ENCODE measurements around the gene RNASEH2A. TPM values are rescaled to one million over a fixed set of nuclear protein-coding genes. Genes with fewer than 3 reads are reported as not detected.

The RNASEH2A gene
- total and polyA plus RNA-seq, 4 experiments from 2014 or later: 10.5 to 23.5 (median 14.7) TPM

GRCh38 chr19:12767150-12767549 lies 39.2 kb upstream of the RNASEH2A start:
- Histone ChIP-seq H3K27ac (ENCODE audit: low read depth, low read length) (no peak overlapping the region), H3K27me3 (ENCODE audit: insufficient read depth, low read length) (no peaks in the 10 kb centered on the region), H3K4me1 (ENCODE audit: insufficient read depth, low read length) (no peaks in the 10 kb centered on the region), H3K36me3 (ENCODE audit: insufficient read depth, low read length) (no peaks in the 10 kb centered on the region), H3K9me3 (ENCODE audit: control insufficient read depth in 1 of 2, low read length in 2 of 2) (no peaks in the 10 kb centered on the region), H3K4me3 (ENCODE audit: low read length in 2 of 2) (no peak overlapping the region)
- no peak overlapping the region for H3K27ac Mint-ChIP-seq
- DNase-seq: no peak
- intact Hi-C loops (cut with micrococcal nuclease): no loop called here
- H3K9me3 Mint-ChIP-seq: peaks cover 0 to 2% (median 0%) of the 10 kb centered on the region in 8 donors
- peaks cover 0 to 5% of the 10 kb centered on the region in 2 donors for H3K36me3 Mint-ChIP-seq
- POLR2A ChIA-PET (ENCODE audit: partially characterized antibody): interaction anchor here (0.6 to 3.6 kb wide), 3 partner anchors 11 to 511 kb away, joined by 3 to 30 read pairs (median 11); no protein-coding TSS in a partner anchor
- peaks cover 4 to 14% (median 5%) of the 10 kb centered on the region in 4 donors for H3K4me1 Mint-ChIP-seq
- H3K27me3 Mint-ChIP-seq: no peaks in the 10 kb centered on the region
- CTCF ChIA-PET (ENCODE audit: partially characterized antibody): interaction anchor here (1.1 to 27.8 kb wide), 8 partner anchors 9 to 106 kb away, joined by 3 to 906 read pairs (median 7); partner anchors contain the start of genes HOOK2, JUNB, PRDX2 and RNASEH2A
- no peak overlapping the region for H3K4me3 Mint-ChIP-seq

- Histone ChIP-seq H3K27me3 (ENCODE audit: insufficient read depth, low read length) (no peaks in the 10 kb centered on the region), H3K27ac (ENCODE audit: low read depth, low read length) (no peak overlapping the region), H3K36me3 (ENCODE audit: insufficient read depth, low read length) (no peaks in the 10 kb centered on the region), H3K9me3 (ENCODE audit: control insufficient read depth in 1 of 2, low read length in 2 of 2) (no peaks in the 10 kb centered on the region), H3K4me1 (ENCODE audit: insufficient read depth, low read length) (no peaks in the 10 kb centered on the region), H3K4me3 (ENCODE audit: low read length in 2 of 2) (no peak overlapping the region)
- Mint-ChIP-seq H3K27me3 (no peaks in the 10 kb centered on the region), H3K4me1 (peaks cover 4 to 14% (median 5%) of the 10 kb centered on the region in 4 donors), H3K9me3 (peaks cover 0 to 2% (median 0%) of the 10 kb centered on the region in 8 donors), H3K27ac (no peak overlapping the region), H3K36me3 (peaks cover 0 to 5% of the 10 kb centered on the region in 2 donors), H3K4me3 (no peak overlapping the region)
- intact Hi-C loops (cut with micrococcal nuclease): no loop called here
- CTCF ChIA-PET (ENCODE audit: partially characterized antibody): interaction anchor here (1.1 to 27.8 kb wide), 6 partner anchors 8 to 106 kb away, joined by 3 to 906 read pairs (median 25); partner anchors contain the start of genes HOOK2, JUNB, PRDX2 and RNASEH2A
- DNase-seq: no peak
- POLR2A ChIA-PET (ENCODE audit: partially characterized antibody): interaction anchor here (0.6 to 3.6 kb wide), 3 partner anchors 10 to 511 kb away, joined by 3 to 30 read pairs (median 11); no protein-coding TSS in a partner anchor
Measured at GRCh38 chr19:12767666-12768065, 38.7 kb upstream of the RNASEH2A start.

GRCh38 chr19:12769689-12770088 lies 36.7 kb upstream of the RNASEH2A start:
- intact Hi-C loops (cut with micrococcal nuclease): no loop called here
- Histone ChIP-seq H3K9me3 (ENCODE audit: control insufficient read depth in 1 of 2, low read length in 2 of 2) (no peaks in the 10 kb centered on the region), H3K4me3 (ENCODE audit: low read length in 2 of 2) (no peak overlapping the region), H3K27me3 (ENCODE audit: insufficient read depth, low read length) (no peaks in the 10 kb centered on the region), H3K4me1 (ENCODE audit: insufficient read depth, low read length) (peaks cover 3% of the 10 kb centered on the region), H3K27ac (ENCODE audit: low read depth, low read length) (no peak overlapping the region), H3K36me3 (ENCODE audit: insufficient read depth, low read length) (no peaks in the 10 kb centered on the region)
- Mint-ChIP-seq H3K27me3 (no peaks in the 10 kb centered on the region), H3K9me3 (peaks cover 0 to 2% (median 0%) of the 10 kb centered on the region in 8 donors), H3K4me1 (peaks cover 10 to 14% (median 13%) of the 10 kb centered on the region in 4 donors), H3K36me3 (peaks cover 0 to 5% of the 10 kb centered on the region in 2 donors), H3K4me3 (peak overlapping the region in 6 of 8 donors; percentile 24 to 62 (median 52)), H3K27ac (peak overlapping the region in 4 of 7 donors; percentile 10 to 78 (median 54))
- POLR2A ChIA-PET (ENCODE audit: partially characterized antibody): interaction anchor here (16.4 kb wide), 1 partner anchor 25 kb away, joined by 1162 read pairs; the partner anchor contains the start of genes JUNB, PRDX2 and THSD8
- CTCF ChIA-PET (ENCODE audit: partially characterized antibody): interaction anchor here (1.6 to 27.8 kb wide), 4 partner anchors 9 to 79 kb away, joined by 4 to 906 read pairs (median 16); partner anchors contain the start of genes JUNB, PRDX2, RNASEH2A and THSD8
- peak; percentile 55 to 71 (median 67) for DNase-seq

GRCh38 chr19:12770922-12771321 lies 35.5 kb upstream of the RNASEH2A start:
- Histone ChIP-seq H3K27ac (ENCODE audit: low read depth, low read length) (no peak overlapping the region), H3K4me1 (ENCODE audit: insufficient read depth, low read length) (peaks cover 8% of the 10 kb centered on the region), H3K4me3 (ENCODE audit: low read length in 2 of 2) (no peak overlapping the region), H3K36me3 (ENCODE audit: insufficient read depth, low read length) (no peaks in the 10 kb centered on the region), H3K9me3 (ENCODE audit: control insufficient read depth in 1 of 2, low read length in 2 of 2) (no peaks in the 10 kb centered on the region), H3K27me3 (ENCODE audit: insufficient read depth, low read length) (no peaks in the 10 kb centered on the region)
- Mint-ChIP-seq H3K4me1 (peaks cover 10 to 16% (median 14%) of the 10 kb centered on the region in 4 donors), H3K27me3 (no peaks in the 10 kb centered on the region), H3K9me3 (peaks cover 0 to 2% (median 0%) of the 10 kb centered on the region in 8 donors), H3K4me3 (no peak overlapping the region), H3K27ac (no peak overlapping the region), H3K36me3 (no peaks in the 10 kb centered on the region)
- POLR2A ChIA-PET (ENCODE audit: partially characterized antibody): interaction anchor here (0.6 to 16.4 kb wide), 2 partner anchors 24 to 69 kb away, joined by 3 to 1162 read pairs; partner anchors contain the start of genes JUNB, PRDX2 and THSD8
- intact Hi-C loops (cut with micrococcal nuclease): no loop called here
- peak in 1 of 5 donors; percentile 33 for DNase-seq
- CTCF ChIA-PET (ENCODE audit: partially characterized antibody): interaction anchor here (1.0 to 27.8 kb wide), 5 partner anchors 11 to 77 kb away, joined by 3 to 906 read pairs (median 7); partner anchors contain the start of genes JUNB, PRDX2, RNASEH2A and THSD8

GRCh38 chr19:12772323-12772722 lies 34.1 kb upstream of the RNASEH2A start:
- peak in 1 of 5 donors; percentile 30 for DNase-seq
- no peaks in the 10 kb centered on the region for H3K36me3 ChIP-seq (ENCODE audit: insufficient read depth, low read length)
- no peak overlapping the region for H3K27ac Mint-ChIP-seq
- H3K36me3 Mint-ChIP-seq: no peaks in the 10 kb centered on the region
- no peak overlapping the region for H3K4me3 ChIP-seq (ENCODE audit: low read length in 2 of 2)
- intact Hi-C loops (cut with micrococcal nuclease): no loop called here
- H3K9me3 Mint-ChIP-seq: no peaks in the 10 kb centered on the region
- no peak overlapping the region for H3K4me3 Mint-ChIP-seq
- H3K27me3 ChIP-seq (ENCODE audit: insufficient read depth, low read length): no peaks in the 10 kb centered on the region
- no peaks in the 10 kb centered on the region for H3K9me3 ChIP-seq (ENCODE audit: control insufficient read depth in 1 of 2, low read length in 2 of 2)
- H3K27ac ChIP-seq (ENCODE audit: low read depth, low read length): no peak overlapping the region
- ChIA-PET POLR2A (ENCODE audit: partially characterized antibody) (interaction anchor here (16.4 kb wide), 1 partner anchor 23 kb away, joined by 1162 read pairs; the partner anchor contains the start of genes JUNB, PRDX2 and THSD8), CTCF (ENCODE audit: partially characterized antibody) (interaction anchor here (0.8 to 27.8 kb wide), 4 partner anchors 13 to 75 kb away, joined by 3 to 906 read pairs (median 18); partner anchors contain the start of genes JUNB, PRDX2, RNASEH2A and THSD8)
- H3K4me1 ChIP-seq (ENCODE audit: insufficient read depth, low read length): peaks cover 15% of the 10 kb centered on the region
- H3K27me3 Mint-ChIP-seq: no peaks in the 10 kb centered on the region
- peaks cover 10 to 18% (median 16%) of the 10 kb centered on the region in 4 donors for H3K4me1 Mint-ChIP-seq

- peaks cover 24% of the 10 kb centered on the region for H3K4me1 ChIP-seq (ENCODE audit: insufficient read depth, low read length)
- ChIA-PET CTCF (ENCODE audit: partially characterized antibody) (interaction anchor here (3.1 to 27.8 kb wide), 4 partner anchors 9 to 73 kb away, joined by 17 to 906 read pairs (median 32); partner anchors contain the start of genes JUNB, PRDX2, RNASEH2A and THSD8), POLR2A (ENCODE audit: partially characterized antibody) (interaction anchor here (1.0 to 16.4 kb wide), 4 partner anchors 21 to 36 kb away, joined by 3 to 1162 read pairs (median 3); partner anchors contain the start of genes GET3, JUNB, PRDX2 and RNASEH2A)
- intact Hi-C loops (cut with micrococcal nuclease): no loop called here
- H3K27ac ChIP-seq (ENCODE audit: low read depth, low read length): no peak overlapping the region
- Mint-ChIP-seq H3K36me3 (no peaks in the 10 kb centered on the region), H3K4me3 (peak overlapping the region in 6 of 8 donors; percentile 3 to 67 (median 46)), H3K27ac (peak overlapping the region in 4 of 7 donors; percentile 28 to 75 (median 67)), H3K9me3 (no peaks in the 10 kb centered on the region), H3K27me3 (no peaks in the 10 kb centered on the region), H3K4me1 (peaks cover 15 to 30% (median 24%) of the 10 kb centered on the region in 4 donors)
- no peaks in the 10 kb centered on the region for H3K9me3 ChIP-seq (ENCODE audit: control insufficient read depth in 1 of 2, low read length in 2 of 2)
- H3K4me3 ChIP-seq (ENCODE audit: low read length in 2 of 2): no peak overlapping the region
- H3K36me3 ChIP-seq (ENCODE audit: insufficient read depth, low read length): no peaks in the 10 kb centered on the region
- DNase-seq: no peak
- H3K27me3 ChIP-seq (ENCODE audit: insufficient read depth, low read length): no peaks in the 10 kb centered on the region
Measured at GRCh38 chr19:12773571-12773970, 32.8 kb upstream of the RNASEH2A start.

All from CD4-positive, alpha-beta memory T cell (primary cell).